Inflammatory macrophage (primary cell): Measurements from ENCODE around the gene NDUFAF8.
A peak's percentile ranks its signal among the peaks of the same experiment; 100 is the strongest.

Source experiments
- DNase-seq, 2 donors: peaks; one replicate each; pipeline ENCODE4 v3.0.0-alpha.2; 2020 to 2022

The NDUFAF8 gene

DNA sequence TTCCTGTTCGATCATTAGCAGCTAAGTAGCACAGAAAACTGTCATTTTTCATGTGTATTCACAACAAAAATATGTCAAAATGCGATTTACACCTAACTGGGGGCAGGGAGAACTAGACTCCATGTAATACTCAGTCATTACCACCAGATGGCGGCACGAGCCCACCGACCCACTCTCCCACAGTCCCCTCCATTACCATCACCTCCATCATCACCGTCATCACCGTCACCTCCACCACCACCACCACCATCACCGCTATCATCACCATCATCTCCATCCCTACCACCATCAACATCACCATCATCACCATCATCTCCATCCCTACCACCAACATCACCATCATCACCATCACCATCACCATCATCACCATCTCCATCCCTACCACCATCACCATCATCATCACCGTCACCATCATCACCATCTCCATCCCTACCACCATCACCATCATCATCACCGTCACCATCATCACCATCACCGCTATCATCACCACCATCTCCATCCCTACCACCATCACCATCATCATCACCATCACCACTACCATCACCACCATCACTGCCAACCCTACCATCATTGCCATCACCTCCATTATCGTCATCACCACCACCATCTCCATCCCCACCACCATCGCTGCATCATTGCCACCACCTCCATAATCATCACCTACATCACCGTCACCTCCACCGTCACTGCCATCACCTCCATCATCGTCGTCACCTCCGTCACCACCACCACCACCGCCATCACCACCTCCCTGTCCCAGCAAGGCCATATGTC, 14.4 kb downstream of the NDUFAF8 start:
- no peak for DNase-seq

DNA sequence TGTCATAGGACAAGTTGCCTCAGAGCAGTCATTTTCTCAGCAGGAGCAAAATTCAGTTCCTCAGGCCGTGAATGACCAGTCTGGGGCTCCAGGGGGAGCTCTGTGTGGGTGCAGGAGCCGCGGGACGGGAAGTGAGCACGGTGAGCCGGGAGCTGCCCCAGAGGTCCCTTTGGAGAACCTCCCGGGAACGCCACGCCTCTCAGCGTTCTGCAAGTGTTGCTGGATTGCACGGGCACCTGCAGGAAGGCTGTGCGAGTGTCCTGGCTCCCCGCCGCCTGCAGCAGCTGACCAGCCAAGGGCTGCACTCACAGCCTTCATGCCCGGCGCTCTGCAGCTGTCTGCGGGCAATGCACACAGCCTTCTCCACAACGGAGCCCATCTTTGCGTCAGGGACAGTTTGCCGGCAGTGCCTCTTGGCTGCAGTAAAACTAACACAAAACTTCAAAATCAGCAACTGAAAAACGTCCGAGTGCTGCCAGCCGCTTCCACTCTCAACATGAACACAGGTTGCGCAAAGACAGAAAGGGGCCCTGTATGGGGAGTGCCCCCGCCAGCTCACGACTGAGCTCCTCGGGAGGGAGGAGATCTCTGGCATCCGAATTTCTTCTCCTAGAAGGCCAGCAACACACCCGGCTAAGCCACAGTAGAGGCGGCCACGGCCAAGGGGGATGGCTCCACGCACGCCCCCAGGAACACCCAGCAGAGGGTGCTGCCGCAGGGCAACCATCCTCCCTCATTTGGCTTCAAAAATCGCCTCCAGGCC, 16.0 kb downstream of the NDUFAF8 start:
- peak; percentile 90 to 92 for DNase-seq

DNA sequence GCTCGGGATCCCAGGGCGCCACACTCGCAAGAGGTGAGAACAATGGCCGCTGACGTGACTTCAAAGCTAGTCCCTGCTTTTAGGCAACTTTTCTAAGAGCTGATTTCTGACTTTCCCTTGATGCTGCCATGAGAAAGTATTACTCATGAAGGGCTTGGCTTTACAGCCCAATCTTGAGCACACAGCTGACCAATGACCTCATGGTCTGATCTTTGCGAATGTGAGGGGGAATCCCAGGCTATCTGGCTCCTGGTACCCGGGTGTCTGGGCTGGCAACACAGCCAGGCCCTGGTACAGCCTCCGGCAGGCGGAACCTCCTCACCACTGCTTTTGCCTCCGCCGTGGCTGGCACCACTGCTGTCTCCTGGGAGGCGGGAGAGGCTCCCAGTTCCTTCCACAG, 17.5 kb downstream of the NDUFAF8 start:
- peak in 1 of 2 donors; percentile 31 for DNase-seq

DNA sequence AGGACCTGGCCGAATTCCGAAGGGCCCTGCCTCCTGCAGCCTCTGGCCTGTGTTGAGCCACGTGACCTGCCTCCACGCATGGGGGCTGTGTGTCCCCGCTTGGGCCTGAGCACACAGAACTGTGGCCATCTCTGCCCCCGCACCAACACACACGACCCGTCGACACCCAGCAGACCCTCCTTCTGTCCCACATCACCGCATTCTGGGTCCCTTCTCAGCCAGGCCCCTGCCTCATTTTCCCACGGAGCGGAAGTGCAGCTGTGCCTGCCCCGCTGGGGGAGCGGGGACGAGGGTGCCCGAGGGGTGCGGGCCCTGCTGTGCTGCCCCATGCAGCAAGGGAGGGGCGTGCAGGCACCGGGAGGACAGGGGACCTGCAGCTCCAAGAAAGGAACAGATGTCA, 18.4 kb downstream of the NDUFAF8 start:
- DNase-seq = no peak

DNA sequence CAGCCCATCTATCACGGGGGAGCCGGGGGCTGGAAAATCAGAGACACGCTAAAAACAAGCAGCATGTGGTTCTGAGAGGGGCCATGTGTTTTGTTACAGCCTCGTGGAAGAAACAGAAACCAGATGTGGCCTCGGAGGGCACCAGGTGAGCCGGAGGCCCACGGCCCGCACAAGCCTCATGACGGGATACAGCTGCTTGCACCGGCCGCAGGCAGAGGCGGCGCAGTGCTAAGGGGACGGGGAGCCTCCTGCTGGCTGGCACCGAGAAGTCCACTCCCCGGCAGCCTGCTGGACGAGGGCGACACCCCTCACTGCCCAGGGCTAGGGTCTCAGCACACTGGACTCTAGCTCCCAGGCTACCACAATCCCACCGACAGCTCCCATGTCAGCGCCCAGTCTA, 19.2 kb downstream of the NDUFAF8 start:
- DNase-seq = no peak

DNA sequence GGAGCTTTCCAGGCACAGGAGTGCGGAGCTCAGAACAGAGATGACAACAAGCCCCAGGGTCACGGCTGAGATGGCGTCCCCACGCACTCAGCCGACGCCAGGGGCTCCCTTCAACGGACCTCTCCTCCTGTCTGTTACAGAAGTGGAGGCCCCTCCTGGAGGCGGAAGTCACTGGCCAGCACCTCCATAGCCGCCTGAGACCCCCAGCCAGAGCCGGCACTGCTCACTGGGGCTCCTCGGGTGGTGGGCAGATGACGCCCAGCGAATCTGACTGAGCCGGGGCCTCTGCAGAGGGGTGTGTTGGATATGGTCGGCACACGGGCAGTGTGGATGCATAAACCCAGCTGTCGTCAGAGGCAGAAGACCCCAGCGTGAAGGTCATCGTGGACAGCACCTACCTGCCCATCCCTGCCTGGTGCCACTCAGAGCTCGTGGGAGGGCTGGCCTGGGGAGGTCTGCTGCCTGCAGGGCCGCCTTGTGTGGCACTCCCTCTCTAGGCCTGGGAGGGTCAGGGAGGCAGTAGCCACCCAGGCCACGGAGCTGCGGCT, 20.0 kb downstream of the NDUFAF8 start:
- no peak for DNase-seq

DNA sequence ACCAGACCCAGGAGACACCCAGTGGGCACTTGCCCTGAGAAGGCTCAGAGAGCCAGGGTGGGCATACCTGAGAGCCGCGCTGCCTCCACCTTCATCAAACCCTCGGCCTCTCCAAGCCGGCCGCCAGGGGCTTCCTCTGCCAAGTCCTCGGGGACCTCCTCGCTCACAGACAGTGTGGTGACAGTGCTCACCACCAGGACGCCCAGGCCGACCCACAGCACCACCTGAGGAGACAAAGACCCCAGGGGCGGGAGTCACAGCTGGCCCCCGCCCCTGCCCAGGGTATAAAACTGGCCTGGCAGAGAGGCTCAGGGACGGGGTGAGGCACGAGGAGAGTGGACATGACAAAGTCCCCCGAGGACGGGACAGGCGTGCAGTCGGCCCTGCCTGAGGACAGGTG, 21.1 kb downstream of the NDUFAF8 start:
- DNase-seq = no peak

DNA sequence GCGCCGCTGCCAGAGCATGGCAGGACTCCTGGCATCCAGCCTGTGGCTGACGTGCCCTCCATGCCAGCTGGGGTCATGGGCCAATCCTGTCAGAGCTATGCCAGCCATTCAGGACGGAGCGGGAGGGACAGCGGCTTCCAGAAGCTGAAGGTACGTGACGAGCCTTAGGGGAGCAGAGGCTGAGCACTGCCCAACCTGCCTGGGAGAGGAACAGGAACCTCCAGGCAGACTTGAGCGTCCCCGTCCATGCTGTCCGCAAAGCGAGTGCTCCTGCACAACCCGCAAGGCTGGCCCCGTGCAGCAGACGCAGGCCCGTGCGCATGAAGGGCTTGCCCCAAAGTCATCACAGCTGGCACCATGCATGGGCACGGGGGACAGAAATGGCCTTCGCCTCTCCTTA, 21.5 kb downstream of the NDUFAF8 start:
- DNase-seq = no peak

DNA sequence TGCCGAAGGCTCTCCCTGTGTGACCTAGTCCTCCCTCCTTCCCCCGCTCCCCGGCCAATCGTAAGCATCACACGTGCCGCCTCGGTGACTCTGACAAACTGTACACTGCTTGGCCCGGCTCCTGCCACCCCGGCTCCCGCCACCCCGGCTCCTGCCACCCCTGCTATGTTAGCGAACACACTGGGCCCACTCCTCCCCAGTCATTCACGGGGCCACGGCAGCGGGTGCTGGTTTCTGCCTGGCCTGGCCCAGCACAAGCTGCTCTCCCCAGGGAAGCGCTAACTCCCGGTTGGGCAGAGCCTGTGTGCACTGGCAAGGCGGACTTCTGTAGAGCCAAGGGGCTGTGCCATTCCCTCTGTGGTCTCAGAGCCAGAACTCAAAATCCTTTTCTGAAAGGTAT, 22.0 kb downstream of the NDUFAF8 start:
- DNase-seq = no peak

DNA sequence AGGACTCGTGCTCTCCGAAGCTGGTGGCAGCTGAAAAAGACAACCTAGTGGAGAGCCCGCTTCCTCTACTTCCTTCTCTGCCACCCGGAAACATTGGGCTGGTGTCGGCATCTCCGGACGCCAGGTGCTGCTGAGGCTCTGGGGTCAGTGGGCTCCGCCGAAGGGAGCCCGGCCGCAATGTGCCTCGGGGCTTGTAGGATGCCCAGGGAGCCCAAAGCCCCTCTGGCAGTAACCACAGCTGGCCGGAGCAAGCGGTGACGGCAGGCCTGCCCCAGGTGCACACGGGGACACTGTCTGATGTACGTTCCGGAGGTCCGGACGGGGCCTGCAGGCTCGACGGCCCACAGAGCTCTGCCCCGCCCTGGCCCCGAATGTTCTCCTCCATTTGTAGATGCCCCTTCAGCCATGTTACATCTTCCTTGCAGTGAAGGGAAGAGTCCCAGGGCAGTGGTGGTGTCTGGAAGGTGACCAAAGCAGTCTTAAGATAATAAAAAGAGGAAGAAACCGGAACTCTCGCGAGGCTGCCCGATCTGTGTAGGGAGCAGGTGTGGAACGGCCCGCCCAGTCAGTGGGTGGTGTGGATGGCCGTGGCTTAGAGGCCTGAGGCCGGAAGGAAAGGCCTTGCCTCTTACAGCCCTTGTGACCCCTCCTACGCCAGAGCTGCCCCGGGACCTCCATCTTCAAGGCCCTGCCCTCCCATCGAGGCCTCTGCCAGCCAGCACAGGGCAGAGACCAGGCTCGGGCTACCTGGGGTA, 22.6 kb downstream of the NDUFAF8 start:
- DNase-seq = no peak

DNA sequence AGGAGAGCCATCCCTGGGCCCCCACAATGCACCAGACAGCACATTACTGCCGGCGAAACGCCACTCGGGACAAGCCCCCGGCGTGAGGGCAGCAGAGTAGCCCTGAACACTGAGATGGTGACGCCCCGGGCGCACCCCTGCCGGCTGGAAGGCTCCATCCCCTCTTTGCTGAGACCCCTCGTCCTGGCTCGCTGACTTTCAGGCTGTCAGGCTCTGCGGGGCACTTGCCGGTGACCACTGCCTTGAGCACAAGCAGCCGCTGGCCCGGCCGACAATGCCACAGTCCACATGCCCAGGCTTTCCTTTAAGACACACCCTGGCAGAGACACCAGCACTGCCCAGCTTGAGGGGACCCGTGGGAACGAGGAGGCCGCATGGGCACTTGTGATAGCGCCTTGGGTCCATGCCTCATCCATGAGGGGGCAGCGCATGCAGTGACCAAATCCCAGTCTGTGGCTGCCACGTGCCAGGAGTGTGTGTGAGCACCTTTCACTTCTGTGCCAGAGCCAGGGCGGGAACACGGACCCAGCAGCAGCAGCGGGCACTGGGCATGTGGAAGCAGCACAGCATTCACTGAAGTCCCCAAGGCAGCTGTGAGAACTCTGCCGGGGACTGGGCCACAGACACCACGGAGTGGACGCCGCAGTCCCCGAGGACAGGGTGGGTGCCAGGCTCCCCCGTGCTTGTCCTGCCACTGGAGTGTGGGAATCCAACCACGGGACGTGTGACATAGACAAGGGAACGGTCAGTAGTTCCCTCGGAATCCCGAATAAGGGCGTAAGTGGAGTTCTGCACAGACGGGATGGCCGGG, 24.5 kb downstream of the NDUFAF8 start:
- DNase-seq = no peak

DNA sequence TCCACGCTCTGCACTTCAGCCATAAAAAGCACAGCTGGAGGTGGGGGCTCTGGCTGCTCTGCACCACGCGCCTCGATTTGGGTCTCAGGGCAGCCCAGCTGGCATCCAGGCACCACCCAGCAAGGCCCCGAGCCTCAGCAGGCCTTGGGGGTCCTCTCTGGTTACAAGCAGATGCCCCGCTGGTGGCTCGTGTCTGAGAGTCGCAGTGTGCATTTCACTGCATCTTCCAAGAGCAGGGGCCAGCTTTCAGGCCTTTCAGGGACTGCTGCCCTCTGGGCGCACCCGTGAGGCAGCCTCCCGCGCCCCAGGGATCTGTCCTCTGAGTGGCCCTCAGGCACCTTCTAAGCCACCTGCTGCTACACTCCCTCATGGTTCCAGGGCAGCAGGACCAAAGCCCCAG, 25.5 kb downstream of the NDUFAF8 start:
- no peak for DNase-seq

DNA sequence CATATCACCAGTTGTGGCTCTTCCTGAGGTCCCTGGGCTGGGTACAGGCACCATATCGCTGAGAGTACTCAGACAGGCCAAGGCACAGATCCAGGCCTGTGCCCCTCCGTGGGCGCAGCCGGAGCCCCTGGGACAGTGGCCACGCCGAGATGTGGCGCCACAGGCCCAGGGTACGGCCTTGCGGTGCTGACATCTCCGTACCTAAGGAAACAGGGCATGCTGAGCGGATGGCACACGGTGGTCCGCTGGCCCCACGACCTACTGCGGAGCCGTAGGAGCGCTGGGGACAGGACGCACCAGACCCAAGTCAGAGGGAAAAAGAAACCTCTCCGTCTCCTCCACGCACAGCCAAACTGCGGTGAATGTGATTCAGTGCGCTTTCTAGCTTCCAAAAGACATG, 26.5 kb downstream of the NDUFAF8 start:
- DNase-seq = no peak

DNA sequence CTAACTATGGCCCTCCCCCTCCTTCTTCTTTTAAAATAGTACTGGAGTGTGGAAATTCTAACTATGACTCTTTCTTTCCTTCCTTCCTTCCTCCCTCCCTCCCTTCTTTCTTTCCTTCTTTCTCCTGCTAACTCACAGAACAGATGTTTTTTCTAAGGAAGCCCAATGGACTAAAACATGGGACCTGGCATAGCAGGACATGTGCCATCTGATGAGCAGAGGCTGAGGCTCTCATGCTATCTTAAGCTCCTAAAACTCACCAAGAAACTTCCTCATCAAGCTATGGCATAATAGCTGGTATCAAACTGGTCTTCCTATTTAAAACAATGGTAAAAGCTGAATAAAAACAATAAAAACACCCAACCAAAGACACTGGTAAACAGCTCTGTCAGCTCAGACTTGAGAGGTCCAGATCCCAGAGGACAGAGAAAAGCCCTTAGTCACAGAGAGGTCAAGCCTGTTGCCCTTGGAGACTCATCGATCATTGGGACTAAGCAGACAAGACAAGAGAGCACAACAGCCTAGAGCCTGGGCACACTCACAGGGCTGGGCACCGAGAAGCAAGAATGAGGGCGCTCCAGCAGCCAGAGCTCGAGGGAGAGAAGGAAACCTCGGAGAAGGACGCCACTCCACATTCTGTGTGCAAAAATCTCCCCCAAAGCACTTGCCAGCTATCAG, 28.4 kb downstream of the NDUFAF8 start:
- DNase-seq = peak; percentile 34 to 40

DNA sequence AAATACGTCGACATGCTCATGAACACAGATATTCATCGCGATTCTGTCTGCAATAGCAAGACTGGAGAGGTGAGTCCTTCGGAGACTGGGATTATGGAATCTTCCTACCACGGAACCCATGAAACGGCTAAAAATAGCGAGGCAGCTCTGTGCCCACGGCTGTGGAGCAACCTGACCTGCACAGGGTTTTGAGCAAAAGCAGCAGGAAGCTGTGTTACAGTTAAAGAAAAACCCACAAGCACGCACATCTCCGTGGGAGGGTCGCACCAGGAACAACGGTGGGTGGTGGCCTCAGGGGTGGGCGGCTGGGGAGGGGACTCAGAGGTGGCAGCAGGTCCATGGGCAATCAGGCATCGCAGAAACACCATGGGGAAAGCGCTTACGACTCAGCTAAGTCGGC, 31.2 kb downstream of the NDUFAF8 start:
- DNase-seq = peak in 1 of 2 donors; percentile 75

DNA sequence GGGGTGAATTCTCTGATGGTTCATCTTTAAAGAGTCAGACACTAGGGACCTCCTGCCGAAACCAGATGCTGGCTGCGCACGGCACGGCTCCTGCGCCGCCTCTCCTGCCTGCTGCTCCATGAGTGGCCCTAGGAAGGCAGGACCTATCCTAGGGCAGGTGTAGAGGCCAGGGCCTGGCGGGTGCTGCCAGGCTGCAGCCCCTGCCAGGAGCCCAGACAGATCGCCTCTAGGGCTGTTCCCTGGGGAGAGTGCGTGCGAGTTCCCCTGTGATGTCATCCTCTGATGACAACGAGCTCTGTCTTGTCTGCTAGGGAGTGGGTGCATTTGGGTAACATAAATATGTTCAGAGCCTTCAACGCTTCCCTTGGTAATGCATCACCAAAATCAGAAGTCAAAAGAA, 32.1 kb downstream of the NDUFAF8 start:
- DNase-seq = no peak

DNA sequence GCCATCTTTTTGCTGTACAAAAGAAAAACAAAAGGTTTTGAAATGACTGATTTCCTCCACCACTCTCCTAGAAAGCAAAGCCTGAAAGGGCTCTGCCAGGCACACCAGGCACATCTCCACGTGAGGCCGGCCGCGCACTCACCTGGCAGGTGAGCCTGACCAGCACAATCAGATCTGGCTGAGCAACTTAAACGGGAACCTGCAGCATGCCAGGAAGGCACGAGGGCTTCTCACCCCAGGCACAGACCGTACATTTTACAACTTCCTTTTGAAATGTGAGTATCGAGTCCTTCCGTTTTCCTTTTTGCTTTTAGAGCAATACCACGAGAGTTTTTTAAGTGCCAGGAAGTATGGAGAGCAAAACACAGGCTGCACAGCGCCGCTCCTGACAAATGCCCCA, 33.5 kb downstream of the NDUFAF8 start:
- DNase-seq = peak; percentile 51 to 56

DNA sequence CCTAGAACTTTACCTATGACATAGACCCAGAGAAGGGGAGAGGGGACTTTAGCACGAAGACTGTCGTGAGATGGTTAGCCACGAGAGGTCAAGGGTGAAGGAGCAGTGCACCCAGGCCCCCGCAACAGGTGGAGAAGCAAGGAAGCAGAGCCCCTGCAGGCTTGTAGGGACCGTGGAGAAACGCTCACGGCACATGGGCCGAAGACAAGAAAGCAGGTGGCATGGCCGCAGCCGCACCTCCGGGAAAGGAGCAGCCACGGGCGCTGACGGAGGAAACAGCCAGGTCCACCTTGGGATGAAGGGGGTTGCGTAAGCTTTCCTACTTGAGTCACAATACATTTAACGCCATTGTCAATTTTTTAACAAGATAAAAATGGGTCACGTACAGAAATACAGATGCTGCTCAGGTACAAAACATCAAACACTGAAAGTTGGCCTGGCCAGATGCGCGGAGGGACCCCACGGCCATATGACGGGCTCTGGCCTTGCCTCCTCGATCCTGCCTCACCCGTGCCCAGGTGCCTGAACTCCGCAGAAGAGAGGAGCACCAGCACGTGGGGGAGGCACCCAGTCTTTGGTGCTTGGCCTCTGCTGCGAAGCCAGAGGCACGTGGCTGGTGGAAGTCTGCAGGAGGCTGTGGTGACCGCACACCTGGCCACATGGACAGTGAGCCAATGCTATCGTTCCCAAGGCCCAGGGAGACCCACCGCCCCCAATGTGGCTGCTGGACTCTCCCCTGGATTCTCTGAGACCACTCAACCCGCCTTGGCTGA, 34.8 kb downstream of the NDUFAF8 start:
- no peak for DNase-seq

DNA sequence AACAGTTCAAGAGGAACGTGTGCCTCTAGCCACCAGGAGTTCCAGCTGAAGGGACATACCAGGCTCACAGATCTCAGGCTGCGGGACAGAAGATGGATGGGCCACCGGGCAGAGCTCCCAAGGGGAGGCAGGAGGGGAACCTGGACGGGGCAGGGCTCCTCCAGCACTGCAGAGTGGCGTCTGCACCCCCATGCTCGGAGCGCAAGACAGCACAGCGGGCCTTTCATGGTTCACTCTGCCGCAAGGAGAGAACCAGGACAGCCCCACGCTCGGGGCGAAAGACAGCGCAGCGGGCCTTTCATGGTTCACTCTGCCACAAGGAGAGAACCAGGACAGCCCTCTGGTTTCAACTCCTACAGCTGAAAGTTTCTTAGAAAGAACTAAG, 35.3 kb downstream of the NDUFAF8 start:
- DNase-seq = no peak

DNA sequence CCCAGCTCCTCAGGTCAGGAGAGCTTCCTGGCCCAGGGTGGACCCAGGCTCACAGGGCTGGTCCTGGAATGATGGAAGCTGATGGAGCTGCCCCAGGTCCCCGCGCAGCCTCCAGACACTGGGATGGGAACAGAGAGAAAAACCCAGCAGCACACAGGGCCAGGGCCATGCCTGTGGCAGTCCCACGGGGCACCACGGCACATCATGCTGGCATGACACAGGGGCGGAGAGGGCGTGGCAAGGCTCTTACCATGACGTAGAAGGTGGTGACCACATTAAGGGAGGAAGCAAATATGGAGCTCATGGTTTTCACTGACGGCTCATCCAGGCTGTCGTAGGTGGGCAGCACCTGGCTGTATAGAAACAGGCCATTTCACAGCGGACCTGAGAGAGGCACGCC, 37.7 kb downstream of the NDUFAF8 start:
- no peak for DNase-seq

DNA sequence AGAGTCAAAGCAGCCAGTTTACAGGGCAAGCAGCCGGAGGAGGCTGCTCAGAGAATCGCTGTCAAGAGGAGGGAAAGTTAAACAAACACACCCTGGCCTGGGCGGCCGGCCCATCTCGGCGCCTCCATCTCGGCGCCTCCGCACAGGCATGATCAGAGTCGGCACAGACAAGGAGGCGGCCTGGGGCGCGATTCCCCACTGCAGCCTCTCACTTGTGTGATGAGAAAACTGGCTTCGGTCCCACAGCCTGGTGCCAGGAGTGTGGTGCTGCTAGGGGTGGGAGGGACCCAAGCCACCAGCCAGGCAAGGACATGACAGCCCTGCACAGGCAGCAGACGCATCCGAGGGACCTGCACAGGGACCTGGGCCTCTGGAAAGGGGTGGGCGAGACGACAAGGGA, 38.3 kb downstream of the NDUFAF8 start:
- no peak for DNase-seq
